Stomach (tissue), 4 donors: ENCODE results near the gene IRF4.

Source experiments
- CTCF ChIP-seq, 7 experiments: fragments of 450-650 bp in 4 of 7; fragments of 200-600 bp in 3 of 7; sonication (generic) in 3 of 7; IDR thresholded peaks; one replicate each; pipeline ENCODE4 v1.5.1; 2016 to 2019; ENCODE audit warnings: antibody characterized with exemption in 7 of 7, control low read depth in 2 of 7, mild to moderate bottlenecking in 1 of 7
- EP300 ChIP-seq: sonication (generic); formaldehyde crosslinking; IDR thresholded peaks from one replicate; pipeline ENCODE4 v1.6.1; 2017; ENCODE audit warnings: antibody characterized with exemption
- POLR2AphosphoS5 ChIP-seq, 3 donors: sonication (generic); formaldehyde crosslinking; IDR thresholded peaks; one replicate each; pipeline ENCODE4 v1.6.1; 2016; ENCODE audit warnings: antibody characterized with exemption in 3 of 3

- TF ChIP-seq CTCF (IDR thresholded peaks at IDR 0.05): no peak
- no peak for TF ChIP-seq POLR2AphosphoS5 (IDR thresholded peaks at IDR 0.05)
- no peak for TF ChIP-seq EP300
Measured at GRCh38 chr6:370555-370954, 21.0 kb upstream of the IRF4 start.
